Colonic mucosa (tissue), 4 donors: ENCODE data around the gene B3GALT4. TPM values are rescaled to one million over a fixed set of nuclear protein-coding genes. Genes with fewer than 3 reads are reported as not detected.

Experiments used
- DNase-seq: peaks from one replicate; pipeline ENCODE4 v3.0.0-alpha.2; 2020
- H3K27ac ChIP-seq: fragments of 200-600 bp; one replicate; pipeline ENCODE4 v1.8.0; 2021
- H3K27me3 ChIP-seq: fragments of 200-600 bp; one replicate; pipeline ENCODE4 v1.8.0; 2021
- H3K36me3 ChIP-seq: fragments of 200-600 bp; one replicate; pipeline ENCODE4 v1.8.0; 2021
- H3K4me1 ChIP-seq: fragments of 200-600 bp; one replicate; pipeline ENCODE4 v1.8.0; 2021; ENCODE audit warnings: mild to moderate bottlenecking
- H3K4me3 ChIP-seq: fragments of 200-600 bp; one replicate; pipeline ENCODE4 v1.8.0; 2021
- H3K9ac ChIP-seq, 2 donors: one replicate each; pipeline ENCODE4 v1.7.0; 2013; ENCODE audit warnings: control low read depth in 2 of 2, low read depth in 2 of 2, low read length in 2 of 2
- H3K9me3 ChIP-seq: fragments of 200-600 bp; one replicate; pipeline ENCODE4 v1.8.0; 2021
- intact Hi-C: fragments of 100-400 bp; cut with DNase I; formaldehyde crosslinking; loops from one replicate; pipeline ENCODE4 v1.14.1; 2022
- total RNA-seq, 2 donors: library from RNA; stranded (reverse); fragmentation: NEBNext Ultra II Directional in 1 of 2; extraction: Animal tissue kit (Norgen Biotek cat#: 25700) in 1 of 2; gene quantifications; one replicate each; pipeline ENCODE4 v1.2.1, GENCODE V29; 2021
- TF ChIP-seq, protein P1 (sequence below): fragments of 200-600 bp; IDR thresholded peaks from one replicate; pipeline ENCODE4 v1.8.0; 2022; ENCODE audit warnings: antibody characterized with exemption, mild to moderate bottlenecking
- donor health status: healthy.
- donor health status: DM: no; HTN: no; CAD: no.
- donor health status: DM: no; HTN: no; CAD: no.

The B3GALT4 gene, protein sequence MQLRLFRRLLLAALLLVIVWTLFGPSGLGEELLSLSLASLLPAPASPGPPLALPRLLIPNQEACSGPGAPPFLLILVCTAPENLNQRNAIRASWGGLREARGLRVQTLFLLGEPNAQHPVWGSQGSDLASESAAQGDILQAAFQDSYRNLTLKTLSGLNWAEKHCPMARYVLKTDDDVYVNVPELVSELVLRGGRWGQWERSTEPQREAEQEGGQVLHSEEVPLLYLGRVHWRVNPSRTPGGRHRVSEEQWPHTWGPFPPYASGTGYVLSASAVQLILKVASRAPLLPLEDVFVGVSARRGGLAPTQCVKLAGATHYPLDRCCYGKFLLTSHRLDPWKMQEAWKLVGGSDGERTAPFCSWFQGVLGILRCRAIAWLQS
- total RNA-seq: 10 to 100 TPM; 22.0 to 26.4 TPM

DNA sequence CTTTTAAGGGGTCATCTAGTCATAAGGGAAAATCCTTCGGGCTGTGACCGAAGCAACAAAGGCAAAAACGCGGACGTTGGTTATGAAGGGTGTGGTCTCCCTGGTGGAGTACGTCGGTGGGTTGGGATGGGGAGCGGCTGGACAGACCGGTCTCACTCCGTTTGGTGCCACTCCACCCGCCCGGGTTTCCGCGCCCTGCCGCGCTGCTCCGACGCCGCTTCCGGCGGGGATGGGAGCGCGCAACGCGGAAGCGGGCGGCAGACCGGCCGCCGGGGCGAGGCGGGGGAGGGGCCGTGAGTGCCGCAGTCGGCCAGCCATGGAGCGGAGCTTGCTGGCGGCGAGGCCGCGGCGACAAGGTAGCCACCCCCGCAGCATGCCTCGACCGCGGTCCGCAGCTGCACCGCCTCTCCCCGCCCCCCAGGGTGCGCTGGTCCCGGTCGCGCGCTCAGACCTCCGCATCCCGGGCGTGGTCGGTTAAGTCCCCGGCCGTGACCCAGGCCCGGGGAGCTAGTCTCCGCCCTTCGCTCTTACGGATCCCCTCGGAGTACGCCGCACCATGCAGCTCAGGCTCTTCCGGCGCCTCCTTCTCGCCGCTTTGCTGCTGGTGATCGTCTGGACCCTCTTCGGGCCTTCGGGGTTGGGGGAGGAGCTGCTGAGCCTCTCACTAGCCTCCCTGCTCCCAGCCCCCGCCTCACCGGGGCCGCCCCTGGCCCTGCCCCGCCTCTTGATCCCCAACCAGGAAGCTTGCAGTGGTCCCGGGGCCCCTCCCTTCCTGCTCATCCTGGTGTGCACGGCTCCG, at the start of gene B3GALT4:
Gene B3GALT4 (plus strand): TSS at position 260 of the 799 bp plus-strand sequence. CDS start 297 bp downstream, at position 557.
- peak within 1 kb of the TSS; percentile 64 for H3K4me3 ChIP-seq
- TF ChIP-seq, protein P1, sequence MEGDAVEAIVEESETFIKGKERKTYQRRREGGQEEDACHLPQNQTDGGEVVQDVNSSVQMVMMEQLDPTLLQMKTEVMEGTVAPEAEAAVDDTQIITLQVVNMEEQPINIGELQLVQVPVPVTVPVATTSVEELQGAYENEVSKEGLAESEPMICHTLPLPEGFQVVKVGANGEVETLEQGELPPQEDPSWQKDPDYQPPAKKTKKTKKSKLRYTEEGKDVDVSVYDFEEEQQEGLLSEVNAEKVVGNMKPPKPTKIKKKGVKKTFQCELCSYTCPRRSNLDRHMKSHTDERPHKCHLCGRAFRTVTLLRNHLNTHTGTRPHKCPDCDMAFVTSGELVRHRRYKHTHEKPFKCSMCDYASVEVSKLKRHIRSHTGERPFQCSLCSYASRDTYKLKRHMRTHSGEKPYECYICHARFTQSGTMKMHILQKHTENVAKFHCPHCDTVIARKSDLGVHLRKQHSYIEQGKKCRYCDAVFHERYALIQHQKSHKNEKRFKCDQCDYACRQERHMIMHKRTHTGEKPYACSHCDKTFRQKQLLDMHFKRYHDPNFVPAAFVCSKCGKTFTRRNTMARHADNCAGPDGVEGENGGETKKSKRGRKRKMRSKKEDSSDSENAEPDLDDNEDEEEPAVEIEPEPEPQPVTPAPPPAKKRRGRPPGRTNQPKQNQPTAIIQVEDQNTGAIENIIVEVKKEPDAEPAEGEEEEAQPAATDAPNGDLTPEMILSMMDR: peak; percentile 50
- H3K27ac ChIP-seq: peak within 1 kb of the TSS; percentile 94
- H3K9ac ChIP-seq: peak within 1 kb of the TSS; percentile 86 to 91
- no peaks in the 10 kb centered on the region for H3K9me3 ChIP-seq
- DNase-seq: peak; percentile 93
- peaks cover 4% of the 10 kb centered on the region for H3K36me3 ChIP-seq
- no peaks in the 10 kb centered on the region for H3K27me3 ChIP-seq
- intact Hi-C loops: loop anchor here (2.0 kb wide), 1 partner anchor 40 kb away; the partner anchor contains the start of gene ZBTB22
- H3K4me1 ChIP-seq: peaks cover 36% of the 10 kb centered on the region

DNA sequence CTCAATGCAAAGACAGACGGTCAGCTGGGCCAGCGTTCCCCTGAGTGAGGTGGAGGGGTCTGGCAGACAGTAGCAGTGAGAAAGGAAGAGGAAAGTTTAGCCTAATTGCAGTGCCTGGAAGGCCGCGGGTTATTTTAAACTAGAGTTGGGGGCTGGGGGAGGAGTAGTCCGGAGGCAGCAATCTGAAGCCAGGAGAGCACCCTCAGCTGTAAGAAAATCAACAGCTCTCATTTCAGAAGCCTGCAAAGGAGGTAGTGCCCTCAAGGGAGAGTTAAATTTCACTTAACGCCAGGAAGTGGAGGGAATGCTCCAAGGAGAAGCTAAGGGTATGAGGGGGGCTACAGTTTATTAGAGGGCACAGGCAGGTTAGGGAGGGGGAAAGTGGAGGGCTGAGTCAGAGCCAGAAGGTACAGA, 41.7 kb upstream of the B3GALT4 start:
- no peaks in the 10 kb centered on the region for H3K4me1 ChIP-seq
- intact Hi-C loops: no loop called here
- H3K4me3 ChIP-seq: no peak overlapping the region
- H3K36me3 ChIP-seq: no peaks in the 10 kb centered on the region
- no peaks in the 10 kb centered on the region for H3K9me3 ChIP-seq
- no peak overlapping the region for H3K9ac ChIP-seq
- no peaks in the 10 kb centered on the region for H3K27me3 ChIP-seq
- no peak for DNase-seq
- TF ChIP-seq, protein P1: no peak
- H3K27ac ChIP-seq: no peak overlapping the region

DNA sequence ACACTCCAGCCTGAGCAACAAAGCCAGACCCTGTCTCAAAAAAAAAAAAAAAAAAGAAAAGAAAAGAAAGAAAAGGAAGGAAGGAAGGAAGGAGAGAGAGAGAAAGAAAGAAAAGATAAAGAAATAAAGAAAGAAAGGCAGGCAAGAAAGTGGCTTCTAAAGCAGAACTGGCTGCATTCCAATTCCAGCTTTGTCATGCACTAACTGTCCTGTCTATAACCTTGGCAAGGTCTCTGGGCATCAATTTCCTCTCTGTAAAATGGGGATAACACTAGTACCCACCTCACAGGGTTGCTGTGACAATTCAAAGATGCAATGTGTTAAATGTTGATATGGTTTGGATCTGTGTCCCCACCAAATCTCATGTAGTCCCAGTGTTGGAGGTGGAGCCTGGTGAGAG, 40.6 kb upstream of the B3GALT4 start:
- Histone ChIP-seq H3K27ac (no peak overlapping the region), H3K9ac (no peak overlapping the region), H3K4me3 (no peak overlapping the region), H3K36me3 (no peaks in the 10 kb centered on the region), H3K4me1 (no peaks in the 10 kb centered on the region), H3K27me3 (no peaks in the 10 kb centered on the region), H3K9me3 (no peaks in the 10 kb centered on the region)
- no peak for DNase-seq
- TF ChIP-seq, protein P1: no peak
- intact Hi-C loops: no loop called here

DNA sequence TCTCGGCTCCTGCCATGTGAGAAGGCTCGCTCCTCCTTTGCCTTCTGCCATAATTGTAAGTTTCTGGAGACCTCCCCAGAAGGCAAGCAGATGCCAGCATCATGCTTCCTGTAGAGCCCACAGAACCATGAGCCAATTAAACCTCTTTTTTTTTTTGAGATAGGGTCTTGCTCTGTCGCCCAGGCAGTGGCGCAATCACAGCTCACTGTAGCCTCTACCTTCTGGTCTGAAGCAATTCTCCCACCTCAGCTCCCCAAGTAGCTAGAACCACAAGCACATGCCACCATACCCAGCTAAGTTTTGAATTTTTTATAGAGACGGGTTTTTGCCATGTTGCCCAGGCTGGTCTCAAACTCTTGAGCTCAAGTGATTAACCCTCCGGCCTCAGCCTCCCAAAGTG, 40.1 kb upstream of the B3GALT4 start:
- Histone ChIP-seq H3K27ac (no peak overlapping the region), H3K9ac (no peak overlapping the region), H3K9me3 (no peaks in the 10 kb centered on the region), H3K4me3 (no peak overlapping the region), H3K4me1 (no peaks in the 10 kb centered on the region), H3K27me3 (no peaks in the 10 kb centered on the region), H3K36me3 (no peaks in the 10 kb centered on the region)
- no peak for DNase-seq
- TF ChIP-seq, protein P1: no peak
- intact Hi-C loops: no loop called here

DNA sequence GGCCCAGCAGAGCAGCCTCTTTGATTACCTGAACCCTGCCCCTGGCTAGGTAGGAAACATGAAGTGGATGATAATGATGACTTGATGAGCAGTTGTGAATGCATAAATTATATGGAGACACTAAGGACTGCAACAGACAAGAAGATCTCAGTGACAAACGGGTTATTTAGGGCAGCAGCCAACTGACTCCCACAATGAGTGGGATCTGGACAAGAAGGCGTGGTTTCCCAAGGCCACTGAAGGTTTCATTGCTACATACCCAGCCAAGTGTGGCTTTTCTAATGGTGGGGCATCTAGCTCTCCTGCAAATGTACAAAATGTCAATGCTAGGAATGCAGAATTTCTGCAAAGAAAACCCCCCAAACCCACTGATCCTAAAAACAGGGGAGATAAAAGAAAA, 39.2 kb upstream of the B3GALT4 start:
- TF ChIP-seq, protein P1: no peak
- Histone ChIP-seq H3K4me1 (no peaks in the 10 kb centered on the region), H3K27ac (no peak overlapping the region), H3K4me3 (no peak overlapping the region), H3K36me3 (no peaks in the 10 kb centered on the region), H3K9ac (no peak overlapping the region), H3K9me3 (no peaks in the 10 kb centered on the region), H3K27me3 (no peaks in the 10 kb centered on the region)
- intact Hi-C loops: no loop called here
- no peak for DNase-seq
